Upper lobe of left lung (tissue), 4 donors: ENCODE data around the gene CUX1.

ENCODE experiments used
- POLR2AphosphoS5 ChIP-seq, 2 donors: sonication (generic); formaldehyde crosslinking; IDR thresholded peaks; one replicate each; pipeline ENCODE4 v1.5.1; 2017; ENCODE audit warnings: antibody characterized with exemption in 2 of 2
- TF ChIP-seq, protein P1 (sequence below), 6 experiments: fragments of 450-650 bp in 4 of 6; fragments of 200-600 bp in 2 of 6; sonication (generic) in 2 of 6; IDR thresholded peaks; one replicate each; pipeline ENCODE4 v1.5.1; 2016 to 2019; ENCODE audit warnings: antibody characterized with exemption in 6 of 6

DNA sequence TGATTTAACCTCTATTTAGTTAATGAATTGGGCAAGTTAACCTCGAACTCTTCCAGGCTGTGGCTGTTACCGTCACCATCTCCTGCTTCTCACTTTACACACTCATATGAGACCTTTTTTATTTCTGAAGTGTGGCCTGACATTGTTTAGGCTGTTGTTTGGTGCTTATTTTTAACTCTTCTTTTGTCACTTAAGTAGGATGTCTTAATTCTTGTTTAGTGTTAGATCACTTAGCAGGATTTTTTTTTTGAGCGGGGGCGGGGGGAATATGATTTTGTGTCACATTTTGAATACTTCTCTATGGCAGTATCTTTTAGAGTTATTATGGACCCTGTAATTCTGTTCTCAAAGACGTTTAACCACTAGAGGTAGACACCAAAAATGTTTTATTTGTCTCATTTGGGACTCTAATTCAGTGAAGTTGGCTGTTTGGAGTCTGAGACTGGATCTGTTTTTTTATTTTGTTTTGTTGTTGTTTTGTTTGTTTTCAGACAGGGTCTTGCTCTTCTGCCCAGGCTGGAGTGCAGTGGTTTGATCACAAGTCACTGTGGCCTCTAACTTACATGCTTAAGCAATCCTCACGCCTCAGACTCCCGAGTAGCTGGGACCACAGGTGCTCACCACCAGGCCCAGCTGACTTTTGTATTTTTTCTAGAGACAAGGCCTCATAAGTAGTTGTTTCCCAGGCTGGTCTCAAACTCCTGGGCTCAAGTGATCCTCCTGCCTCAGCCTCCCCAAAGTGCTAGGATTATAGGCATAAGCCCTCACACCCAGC lies 73.5 kb downstream of the CUX1 start:
- TF ChIP-seq, protein P1, sequence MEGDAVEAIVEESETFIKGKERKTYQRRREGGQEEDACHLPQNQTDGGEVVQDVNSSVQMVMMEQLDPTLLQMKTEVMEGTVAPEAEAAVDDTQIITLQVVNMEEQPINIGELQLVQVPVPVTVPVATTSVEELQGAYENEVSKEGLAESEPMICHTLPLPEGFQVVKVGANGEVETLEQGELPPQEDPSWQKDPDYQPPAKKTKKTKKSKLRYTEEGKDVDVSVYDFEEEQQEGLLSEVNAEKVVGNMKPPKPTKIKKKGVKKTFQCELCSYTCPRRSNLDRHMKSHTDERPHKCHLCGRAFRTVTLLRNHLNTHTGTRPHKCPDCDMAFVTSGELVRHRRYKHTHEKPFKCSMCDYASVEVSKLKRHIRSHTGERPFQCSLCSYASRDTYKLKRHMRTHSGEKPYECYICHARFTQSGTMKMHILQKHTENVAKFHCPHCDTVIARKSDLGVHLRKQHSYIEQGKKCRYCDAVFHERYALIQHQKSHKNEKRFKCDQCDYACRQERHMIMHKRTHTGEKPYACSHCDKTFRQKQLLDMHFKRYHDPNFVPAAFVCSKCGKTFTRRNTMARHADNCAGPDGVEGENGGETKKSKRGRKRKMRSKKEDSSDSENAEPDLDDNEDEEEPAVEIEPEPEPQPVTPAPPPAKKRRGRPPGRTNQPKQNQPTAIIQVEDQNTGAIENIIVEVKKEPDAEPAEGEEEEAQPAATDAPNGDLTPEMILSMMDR (IDR thresholded peaks at IDR 0.05) = no peak
- no peak for TF ChIP-seq POLR2AphosphoS5 (IDR thresholded peaks at IDR 0.05)
